Measurements from ENCODE around the gene DDOST. TPM values are rescaled to one million over a fixed set of nuclear protein-coding genes. Genes with fewer than 3 reads are reported as not detected.

Gene DDOST
- total and polyA plus RNA-seq, 10 of the 15 experiments (the other 5 are each of a cell fraction or from before 2014, with no cell fraction given) = 100 to 274 (median 201) TPM

DNA sequence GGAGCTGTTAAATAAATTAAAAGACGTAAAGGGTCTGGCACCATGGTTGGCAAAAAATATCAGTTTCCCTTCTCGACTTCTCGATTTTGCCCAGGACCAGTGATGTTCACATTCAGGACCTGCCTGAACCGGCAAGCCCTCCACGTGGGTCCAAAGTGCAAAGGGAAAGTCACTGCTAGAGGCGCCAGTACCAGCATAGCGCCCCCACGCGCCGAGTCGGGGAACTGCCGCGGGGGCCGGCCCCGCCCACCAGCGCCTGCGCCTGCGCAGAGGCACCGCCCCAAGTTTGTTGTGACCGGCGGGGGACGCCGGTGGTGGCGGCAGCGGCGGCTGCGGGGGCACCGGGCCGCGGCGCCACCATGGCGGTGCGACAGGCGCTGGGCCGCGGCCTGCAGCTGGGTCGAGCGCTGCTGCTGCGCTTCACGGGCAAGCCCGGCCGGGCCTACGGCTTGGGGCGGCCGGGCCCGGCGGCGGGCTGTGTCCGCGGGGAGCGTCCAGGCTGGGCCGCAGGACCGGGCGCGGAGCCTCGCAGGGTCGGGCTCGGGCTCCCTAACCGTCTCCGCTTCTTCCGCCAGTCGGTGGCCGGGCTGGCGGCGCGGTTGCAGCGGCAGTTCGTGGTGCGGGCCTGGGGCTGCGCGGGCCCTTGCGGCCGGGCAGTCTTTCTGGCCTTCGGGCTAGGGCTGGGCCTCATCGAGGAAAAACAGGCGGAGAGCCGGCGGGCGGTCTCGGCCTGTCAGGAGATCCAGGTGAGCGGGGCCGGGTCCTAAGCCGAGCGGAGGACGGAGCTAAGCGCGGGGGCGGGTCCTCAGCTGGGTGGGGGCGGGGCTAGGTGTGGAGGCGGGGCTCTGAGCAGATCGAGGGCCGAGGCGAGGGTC, 27.7 kb downstream of the DDOST start, which contains the start of gene PINK1 (continued):
- no peak for TF ChIP-seq ZBTB4 (CRISPR knock-in tag; IDR thresholded peaks at IDR 0.05)
- no peak for TF ChIP-seq TCF7 (IDR thresholded peaks at IDR 0.05; ENCODE audit: borderline replicate concordance)
- TF ChIP-seq KLF5 (IDR thresholded peaks at IDR 0.05; ENCODE audit: partially characterized antibody) = peak; percentile 55
- TF ChIP-seq SMAD5 (IDR thresholded peaks at IDR 0.05; ENCODE audit: low read depth) = no peak
- TF ChIP-seq, protein P1, sequence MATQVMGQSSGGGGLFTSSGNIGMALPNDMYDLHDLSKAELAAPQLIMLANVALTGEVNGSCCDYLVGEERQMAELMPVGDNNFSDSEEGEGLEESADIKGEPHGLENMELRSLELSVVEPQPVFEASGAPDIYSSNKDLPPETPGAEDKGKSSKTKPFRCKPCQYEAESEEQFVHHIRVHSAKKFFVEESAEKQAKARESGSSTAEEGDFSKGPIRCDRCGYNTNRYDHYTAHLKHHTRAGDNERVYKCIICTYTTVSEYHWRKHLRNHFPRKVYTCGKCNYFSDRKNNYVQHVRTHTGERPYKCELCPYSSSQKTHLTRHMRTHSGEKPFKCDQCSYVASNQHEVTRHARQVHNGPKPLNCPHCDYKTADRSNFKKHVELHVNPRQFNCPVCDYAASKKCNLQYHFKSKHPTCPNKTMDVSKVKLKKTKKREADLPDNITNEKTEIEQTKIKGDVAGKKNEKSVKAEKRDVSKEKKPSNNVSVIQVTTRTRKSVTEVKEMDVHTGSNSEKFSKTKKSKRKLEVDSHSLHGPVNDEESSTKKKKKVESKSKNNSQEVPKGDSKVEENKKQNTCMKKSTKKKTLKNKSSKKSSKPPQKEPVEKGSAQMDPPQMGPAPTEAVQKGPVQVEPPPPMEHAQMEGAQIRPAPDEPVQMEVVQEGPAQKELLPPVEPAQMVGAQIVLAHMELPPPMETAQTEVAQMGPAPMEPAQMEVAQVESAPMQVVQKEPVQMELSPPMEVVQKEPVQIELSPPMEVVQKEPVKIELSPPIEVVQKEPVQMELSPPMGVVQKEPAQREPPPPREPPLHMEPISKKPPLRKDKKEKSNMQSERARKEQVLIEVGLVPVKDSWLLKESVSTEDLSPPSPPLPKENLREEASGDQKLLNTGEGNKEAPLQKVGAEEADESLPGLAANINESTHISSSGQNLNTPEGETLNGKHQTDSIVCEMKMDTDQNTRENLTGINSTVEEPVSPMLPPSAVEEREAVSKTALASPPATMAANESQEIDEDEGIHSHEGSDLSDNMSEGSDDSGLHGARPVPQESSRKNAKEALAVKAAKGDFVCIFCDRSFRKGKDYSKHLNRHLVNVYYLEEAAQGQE (IDR thresholded peaks at IDR 0.05; ENCODE audit: low read depth, low read length) = no peak
- no peak for TF ChIP-seq NFIC (IDR thresholded peaks at IDR 0.05; ENCODE audit: low read depth, low read length)
- no peak for TF ChIP-seq ZNF622 (IDR thresholded peaks at IDR 0.05)
